HEK293T (cell line): ENCODE data around the gene ALOX12B.

Experiments
- ARNT ChIP-seq: fragments of 450-650 bp; IDR thresholded peaks from 2 replicates; pipeline ENCODE4 v1.6.1; 2017; ENCODE audit warnings: mild to moderate bottlenecking
- BHLHE40 ChIP-seq: fragments of 450-650 bp; IDR thresholded peaks from 2 replicates; pipeline ENCODE4 v1.6.1; 2016; ENCODE audit warnings: mild to moderate bottlenecking, moderate library complexity, borderline replicate concordance
- ELF4 ChIP-seq: fragments of 450-650 bp; IDR thresholded peaks from 2 replicates; pipeline ENCODE4 v1.6.1; 2017; ENCODE audit warnings: antibody characterized with exemption
- FOXK2 ChIP-seq: fragments of 450-650 bp; IDR thresholded peaks from 2 replicates; pipeline ENCODE4 v1.6.1; 2016; ENCODE audit warnings: mild to moderate bottlenecking
- PKNOX1 ChIP-seq: fragments of 450-650 bp; IDR thresholded peaks from 2 replicates; pipeline ENCODE4 v1.6.1; 2016
- SP1 ChIP-seq: fragments of 450-650 bp; IDR thresholded peaks from 2 replicates; pipeline ENCODE4 v1.6.1; 2017
- SUZ12 ChIP-seq: fragments of 450-650 bp; IDR thresholded peaks from 2 replicates; pipeline ENCODE4 v1.6.1; 2016; ENCODE audit warnings: mild to moderate bottlenecking
- TARDBP ChIP-seq: fragments of 450-650 bp; IDR thresholded peaks from 2 replicates; pipeline ENCODE4 v1.6.1; 2016
- ZNF384 ChIP-seq: fragments of 450-650 bp; IDR thresholded peaks from 2 replicates; pipeline ENCODE4 v1.6.1; 2016

DNA sequence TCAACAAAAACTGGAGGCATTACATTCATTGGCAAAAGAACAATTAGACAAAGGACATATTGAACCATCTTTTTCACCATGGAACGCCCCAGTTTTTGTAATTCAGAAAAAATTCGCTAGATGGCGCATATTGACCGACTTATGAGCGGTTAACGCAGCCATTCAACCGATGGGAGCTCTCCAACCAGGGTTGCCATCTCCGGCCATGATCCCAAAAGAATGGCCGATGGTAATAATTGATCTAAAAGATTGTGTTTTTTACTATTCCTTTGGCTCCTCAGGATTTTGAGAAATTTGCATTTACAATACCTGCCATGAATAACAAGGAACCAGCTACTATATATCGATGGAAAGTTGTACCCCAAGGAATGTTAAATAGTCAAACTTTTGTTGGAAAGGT lies 27.2 kb downstream of the ALOX12B start:
- TF ChIP-seq TARDBP = no peak
- no peak for TF ChIP-seq BHLHE40
- no peak for TF ChIP-seq PKNOX1
- no peak for TF ChIP-seq ARNT
- no peak for TF ChIP-seq ZNF384
- no peak for TF ChIP-seq SUZ12
- TF ChIP-seq ELF4 = no peak
- TF ChIP-seq SP1 = no peak
- no peak for TF ChIP-seq FOXK2
